Measurements from ENCODE around the gene ANO6.

DNA sequence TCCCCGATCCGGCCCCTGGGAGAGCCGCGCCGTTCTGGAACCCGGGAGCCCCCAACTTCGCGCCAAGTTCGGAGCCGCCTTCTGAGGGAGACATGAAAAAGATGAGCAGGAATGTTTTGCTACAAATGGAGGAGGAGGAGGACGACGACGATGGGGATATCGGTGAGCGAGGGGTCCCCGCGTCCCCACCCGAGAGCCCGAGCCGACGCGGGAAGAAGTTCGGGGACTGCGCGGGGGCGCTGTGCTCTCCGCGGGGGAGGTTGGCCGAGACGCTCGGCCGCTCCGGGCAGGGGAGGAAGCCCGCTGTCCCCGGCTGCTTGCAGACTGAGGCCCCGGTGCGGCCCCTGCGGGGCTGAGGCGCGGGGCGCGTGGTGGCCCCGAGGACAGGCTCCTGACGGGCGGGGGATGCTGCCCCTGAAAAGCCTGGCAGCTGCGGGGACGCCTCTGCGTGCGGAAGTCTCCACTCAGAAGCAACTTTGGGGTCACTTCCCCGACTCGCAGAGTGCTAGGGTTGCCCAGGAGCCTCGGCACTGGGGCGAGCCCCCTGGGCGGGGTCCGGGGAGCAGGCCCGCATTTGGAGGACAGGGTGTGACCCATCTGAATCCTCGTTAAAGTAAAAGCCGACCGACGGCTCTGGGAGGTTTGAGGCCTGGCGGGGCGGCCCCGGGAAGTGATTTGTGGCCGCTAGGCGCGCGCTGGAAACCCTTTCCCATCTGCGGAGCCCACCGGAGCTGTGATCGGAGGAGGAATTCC, 511 bp downstream of the ANO6 start:
- no peak for TF ChIP-seq SMAD4 (CRISPR knock-in tag; IDR thresholded peaks at IDR 0.05)
- no peak for TF ChIP-seq ELF4 (CRISPR knock-in tag; IDR thresholded peaks at IDR 0.05; ENCODE audit: low read depth)
- 0 out of 2 replicates have a peak, but pooled peaks have one; percentile 52 for TF ChIP-seq CREM (CRISPR knock-in tag; IDR thresholded peaks at IDR 0.05)
- TF ChIP-seq, protein P1, sequence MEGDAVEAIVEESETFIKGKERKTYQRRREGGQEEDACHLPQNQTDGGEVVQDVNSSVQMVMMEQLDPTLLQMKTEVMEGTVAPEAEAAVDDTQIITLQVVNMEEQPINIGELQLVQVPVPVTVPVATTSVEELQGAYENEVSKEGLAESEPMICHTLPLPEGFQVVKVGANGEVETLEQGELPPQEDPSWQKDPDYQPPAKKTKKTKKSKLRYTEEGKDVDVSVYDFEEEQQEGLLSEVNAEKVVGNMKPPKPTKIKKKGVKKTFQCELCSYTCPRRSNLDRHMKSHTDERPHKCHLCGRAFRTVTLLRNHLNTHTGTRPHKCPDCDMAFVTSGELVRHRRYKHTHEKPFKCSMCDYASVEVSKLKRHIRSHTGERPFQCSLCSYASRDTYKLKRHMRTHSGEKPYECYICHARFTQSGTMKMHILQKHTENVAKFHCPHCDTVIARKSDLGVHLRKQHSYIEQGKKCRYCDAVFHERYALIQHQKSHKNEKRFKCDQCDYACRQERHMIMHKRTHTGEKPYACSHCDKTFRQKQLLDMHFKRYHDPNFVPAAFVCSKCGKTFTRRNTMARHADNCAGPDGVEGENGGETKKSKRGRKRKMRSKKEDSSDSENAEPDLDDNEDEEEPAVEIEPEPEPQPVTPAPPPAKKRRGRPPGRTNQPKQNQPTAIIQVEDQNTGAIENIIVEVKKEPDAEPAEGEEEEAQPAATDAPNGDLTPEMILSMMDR (IDR thresholded peaks at IDR 0.05), result no peak
- no peak for TF ChIP-seq CBFB (CRISPR knock-in tag; IDR thresholded peaks at IDR 0.05; ENCODE audit: low read depth)
- TF ChIP-seq, protein P2, sequence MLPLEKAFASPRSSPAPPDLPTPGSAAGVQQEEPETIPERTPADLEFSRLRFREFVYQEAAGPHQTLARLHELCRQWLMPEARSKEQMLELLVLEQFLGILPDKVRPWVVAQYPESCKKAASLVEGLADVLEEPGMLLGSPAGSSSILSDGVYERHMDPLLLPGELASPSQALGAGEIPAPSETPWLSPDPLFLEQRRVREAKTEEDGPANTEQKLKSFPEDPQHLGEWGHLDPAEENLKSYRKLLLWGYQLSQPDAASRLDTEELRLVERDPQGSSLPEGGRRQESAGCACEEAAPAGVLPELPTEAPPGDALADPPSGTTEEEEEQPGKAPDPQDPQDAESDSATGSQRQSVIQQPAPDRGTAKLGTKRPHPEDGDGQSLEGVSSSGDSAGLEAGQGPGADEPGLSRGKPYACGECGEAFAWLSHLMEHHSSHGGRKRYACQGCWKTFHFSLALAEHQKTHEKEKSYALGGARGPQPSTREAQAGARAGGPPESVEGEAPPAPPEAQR (CRISPR knock-in tag; IDR thresholded peaks at IDR 0.05), result no peak
- no peak for TF ChIP-seq NR2C2 (CRISPR knock-in tag; IDR thresholded peaks at IDR 0.05)
- TF ChIP-seq, protein P3, sequence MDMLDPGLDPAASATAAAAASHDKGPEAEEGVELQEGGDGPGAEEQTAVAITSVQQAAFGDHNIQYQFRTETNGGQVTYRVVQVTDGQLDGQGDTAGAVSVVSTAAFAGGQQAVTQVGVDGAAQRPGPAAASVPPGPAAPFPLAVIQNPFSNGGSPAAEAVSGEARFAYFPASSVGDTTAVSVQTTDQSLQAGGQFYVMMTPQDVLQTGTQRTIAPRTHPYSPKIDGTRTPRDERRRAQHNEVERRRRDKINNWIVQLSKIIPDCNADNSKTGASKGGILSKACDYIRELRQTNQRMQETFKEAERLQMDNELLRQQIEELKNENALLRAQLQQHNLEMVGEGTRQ (CRISPR knock-in tag; IDR thresholded peaks at IDR 0.05), result no peak
- TF ChIP-seq, protein P4, sequence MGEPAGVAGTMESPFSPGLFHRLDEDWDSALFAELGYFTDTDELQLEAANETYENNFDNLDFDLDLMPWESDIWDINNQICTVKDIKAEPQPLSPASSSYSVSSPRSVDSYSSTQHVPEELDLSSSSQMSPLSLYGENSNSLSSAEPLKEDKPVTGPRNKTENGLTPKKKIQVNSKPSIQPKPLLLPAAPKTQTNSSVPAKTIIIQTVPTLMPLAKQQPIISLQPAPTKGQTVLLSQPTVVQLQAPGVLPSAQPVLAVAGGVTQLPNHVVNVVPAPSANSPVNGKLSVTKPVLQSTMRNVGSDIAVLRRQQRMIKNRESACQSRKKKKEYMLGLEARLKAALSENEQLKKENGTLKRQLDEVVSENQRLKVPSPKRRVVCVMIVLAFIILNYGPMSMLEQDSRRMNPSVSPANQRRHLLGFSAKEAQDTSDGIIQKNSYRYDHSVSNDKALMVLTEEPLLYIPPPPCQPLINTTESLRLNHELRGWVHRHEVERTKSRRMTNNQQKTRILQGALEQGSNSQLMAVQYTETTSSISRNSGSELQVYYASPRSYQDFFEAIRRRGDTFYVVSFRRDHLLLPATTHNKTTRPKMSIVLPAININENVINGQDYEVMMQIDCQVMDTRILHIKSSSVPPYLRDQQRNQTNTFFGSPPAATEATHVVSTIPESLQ (CRISPR knock-in tag; IDR thresholded peaks at IDR 0.05), result no peak

Measured in WTC11 (cell line).